Measurements from ENCODE around the gene STEAP1. TPM values are rescaled to one million over a fixed set of nuclear protein-coding genes. Genes with fewer than 3 reads are reported as not detected.

STEAP1 gene
- total RNA-seq, 1 donor, result 21.6 TPM

GRCh38 chr7:90209776-90210175 lies 55.5 kb downstream of the STEAP1 start:
- no peak overlapping the region for H3K4me3 ChIP-seq (ENCODE audit: low read depth, low read length)
- TF ChIP-seq CTCF (IDR thresholded peaks at IDR 0.05; ENCODE audit: insufficient read depth, low read depth, low read length), result no peak
- no peak for DNase-seq (ENCODE audit: low read depth)

GRCh38 chr7:90210475-90210874 lies 56.2 kb downstream of the STEAP1 start:
- DNase-seq (ENCODE audit: low read depth), result no peak
- no peak for TF ChIP-seq CTCF (IDR thresholded peaks at IDR 0.05; ENCODE audit: insufficient read depth, low read depth, low read length)
- no peak overlapping the region for H3K4me3 ChIP-seq (ENCODE audit: low read depth, low read length)

- no peak for TF ChIP-seq CTCF (IDR thresholded peaks at IDR 0.05; ENCODE audit: insufficient read depth, low read depth, low read length)
- no peak for DNase-seq (ENCODE audit: low read depth)
Measured at GRCh38 chr7:90210981-90211380, 56.7 kb downstream of the STEAP1 start.

GRCh38 chr7:90211391-90212148 lies 57.3 kb downstream of the STEAP1 start, which contains the start of gene STEAP2:
STEAP2 (plus strand) TSS chr7:90211740; CDS start chr7:90225083, 13,343 bp downstream.
- DNase-seq (ENCODE audit: low read depth), result peak; percentile 84
- TF ChIP-seq CTCF (IDR thresholded peaks at IDR 0.05; ENCODE audit: insufficient read depth, low read depth, low read length), result peak; percentile 62
- peak within 1 kb of the TSS; percentile 55 for H3K4me3 ChIP-seq (ENCODE audit: low read depth, low read length)

More at GRCh38 chr7:90210981-90211380, 56.7 kb downstream of the STEAP1 start:
- peak overlapping the region; percentile 55 for H3K4me3 ChIP-seq (ENCODE audit: low read depth, low read length)

GRCh38 chr7:90212149-90212495 lies 57.9 kb downstream of the STEAP1 start:
- H3K4me3 ChIP-seq (ENCODE audit: low read depth, low read length), result peak overlapping the region; percentile 55
- no peak for TF ChIP-seq CTCF (IDR thresholded peaks at IDR 0.05; ENCODE audit: insufficient read depth, low read depth, low read length)
- DNase-seq (ENCODE audit: low read depth), result no peak

- TF ChIP-seq CTCF (IDR thresholded peaks at IDR 0.05; ENCODE audit: insufficient read depth, low read depth, low read length), result no peak
- H3K4me3 ChIP-seq (ENCODE audit: low read depth, low read length), result no peak overlapping the region
Measured at GRCh38 chr7:90213521-90213920, 59.3 kb downstream of the STEAP1 start.

More at GRCh38 chr7:90213521-90213920, 59.3 kb downstream of the STEAP1 start:
- no peak for DNase-seq (ENCODE audit: low read depth)

Other genes starting within 250 kb of the STEAP1 start
- gene STEAP2, start 57.3 kb downstream of the STEAP1 start, total RNA-seq, result 4.5 and 8.6 TPM in 2 replicates
- gene CFAP69, start 90.7 kb downstream of the STEAP1 start, total RNA-seq, result 1.6 and 2.6 TPM in 2 replicates
- gene FAM237B, start 166.8 kb downstream of the STEAP1 start, total RNA-seq, result not detected in 2 replicates
- gene GTPBP10, start 192.2 kb downstream of the STEAP1 start, total RNA-seq, result 16.0 and 16.1 TPM in 2 replicates
- 28.3 and 49.2 TPM in 2 replicates for gene CLDN12, start 249.0 kb downstream of the STEAP1 start, total RNA-seq